Motor neuron (in vitro differentiated cells): ENCODE results near the gene ZNF784. TPM values are rescaled to one million over a fixed set of nuclear protein-coding genes. Genes with fewer than 3 reads are reported as not detected.

Experiments
- ATAC-seq, 8 experiments: fragments of 200-7000 bp; cut with Tn5 transposase; replicated peaks in 6 of 8; 2 replicates each; pipeline ENCODE4 v1.8.0; 2021; ENCODE audit warnings: mild to moderate bottlenecking in 8 of 8, moderate library complexity in 8 of 8
- H3K27ac ChIP-seq, 2 donors: fragments of 250-450 bp; sonication (Bioruptor Pico); 2 replicates each; pipeline ENCODE4 v1.9.0; 2021; ENCODE audit warnings: antibody characterized with exemption in 2 of 2, mild to moderate bottlenecking in 2 of 2, moderate library complexity in 1 of 2
- H3K4me1 ChIP-seq, 2 donors: fragments of 250-450 bp; sonication (Bioruptor Pico); replicated peaks in 1 of 2; 2 replicates each; pipeline ENCODE4 v1.6.1; 2021; ENCODE audit warnings: antibody characterized with exemption in 2 of 2, mild to moderate bottlenecking in 2 of 2, moderate library complexity in 1 of 2
- H3K4me3 ChIP-seq, 5 donors: fragments of 250-450 bp; sonication (Bioruptor Pico); 2 replicates each; pipeline ENCODE4 v1.9.0; 2021; ENCODE audit warnings: antibody characterized with exemption in 5 of 5, mild to moderate bottlenecking in 5 of 5, moderate library complexity in 4 of 5
- WGBS, 10 experiments: fragments of 450-650 bp; shearing (Covaris generic); methylation state at CpG; one replicate each; pipeline ENCODE4 v1.0.0; 2022; 5-methylcytosine and 5-hydroxymethylcytosine counted together
- in situ Hi-C, 9 experiments: fragments of 400-800 bp; cut with MboI; loops; one replicate each; pipeline ENCODE4 v1.15.0; 2021; ENCODE audit warnings: low sequenced_read_pairs in 9 of 9, low pct_unique_long_range_greater_than_20kb in 2 of 9; ENCODE audit not compliant: unreplicated experiment in 9 of 9
- total RNA-seq, 8 experiments: library from RNA; unstranded; fragments of 300-600 nt; gene quantifications; 2 replicates each; pipeline versions ENCODE4 v1.2.3 to v1.2.4, GENCODE V29; 2022

ZNF784 gene, protein sequence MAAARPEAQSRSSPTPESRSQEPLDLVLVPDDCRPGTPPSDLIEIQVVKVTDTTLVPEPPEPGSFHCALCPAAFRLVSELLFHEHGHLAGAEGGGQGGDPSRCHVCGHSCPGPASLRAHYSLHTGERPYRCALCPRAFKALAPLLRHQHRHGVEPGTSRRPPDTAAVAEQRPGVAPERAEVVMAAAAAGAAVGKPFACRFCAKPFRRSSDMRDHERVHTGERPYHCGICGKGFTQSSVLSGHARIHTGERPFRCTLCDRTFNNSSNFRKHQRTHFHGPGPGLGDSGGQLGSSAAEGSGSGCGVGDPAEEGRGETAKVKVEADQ
- 1 to 10 TPM; 1.6 to 8.2 (median 4.1) TPM for total RNA-seq

- peak; percentile 84 to 92 (median 88) for ATAC-seq
- in situ Hi-C loops = loop anchor here in 5 of 9 experiments (10.0 to 25.0 kb wide), 2 partner anchors 110 to 487 kb away; partner anchors contain the start of gene TNNT1 (in 3 of the 5)
- H3K4me1 ChIP-seq = peaks cover 0 to 5% of the 10 kb centered on the region in 2 donors
- H3K4me3 ChIP-seq = peak within 1 kb of the TSS; percentile 44 to 67 (median 47)
- 0 to 8% (median 2%) methylated on average over 1 to 10 of the region's 56 CpGs; no CpG with 5 or more reads in 3 of the 10 experiments for WGBS, 10 experiments
- peak within 1 kb of the TSS; percentile 95 to 96 for H3K27ac ChIP-seq
Observed at GRCh38 chr19:55624109-55625003, at the start of gene ZNF784. Gene ZNF784, minus strand, starts transcription at chr19:55624566. Its CDS starts 5 bp downstream, at chr19:55624561.

GRCh38 chr19:55673889-55674288 is 49.5 kb upstream of the ZNF784 start:
- in situ Hi-C loops = no loop called here
- no peak for ATAC-seq

DNA sequence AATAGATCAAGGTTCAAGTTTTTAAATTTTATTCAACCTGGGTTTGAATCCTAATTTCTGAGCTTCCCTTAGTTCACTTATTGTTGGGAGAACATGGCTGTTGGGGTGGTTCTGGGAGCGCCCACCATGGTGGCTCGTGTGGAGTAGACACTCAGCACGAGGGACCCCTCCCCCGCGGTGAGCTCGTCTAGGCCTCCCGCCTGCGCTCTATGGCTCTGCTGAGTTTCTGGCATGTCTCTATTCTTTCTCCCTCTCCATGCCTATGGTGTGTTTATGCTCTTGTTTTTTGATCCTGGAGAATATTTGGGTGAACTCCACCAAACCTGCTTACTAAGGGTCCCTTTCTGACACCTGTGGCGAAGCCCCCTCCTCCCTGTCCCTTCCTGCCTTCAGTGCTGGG is 49.1 kb upstream of the ZNF784 start:
- H3K4me1 ChIP-seq = peaks cover 10 to 20% of the 10 kb centered on the region in 2 donors
- ATAC-seq = no peak
- in situ Hi-C loops = no loop called here
- H3K4me3 ChIP-seq = no peak overlapping the region
- WGBS, 10 experiments = 56 to 100% (median 76%) methylated on average over 1 to 8 of the region's 9 CpGs; no CpG with 5 or more reads in 6 of the 10 experiments
- H3K27ac ChIP-seq = no peak overlapping the region

More at GRCh38 chr19:55673889-55674288, 49.5 kb upstream of the ZNF784 start:
- Histone ChIP-seq H3K4me1 (peaks cover 10 to 20% of the 10 kb centered on the region in 2 donors), H3K27ac (peak overlapping the region in 1 of 2 donors; percentile 92), H3K4me3 (peak overlapping the region in 3 of 5 donors; percentile 68 to 83 (median 75))
- 60 to 80% methylated on average over 1 of the region's 15 CpGs; no CpG with 5 or more reads in 8 of the 10 experiments for WGBS, 10 experiments

DNA sequence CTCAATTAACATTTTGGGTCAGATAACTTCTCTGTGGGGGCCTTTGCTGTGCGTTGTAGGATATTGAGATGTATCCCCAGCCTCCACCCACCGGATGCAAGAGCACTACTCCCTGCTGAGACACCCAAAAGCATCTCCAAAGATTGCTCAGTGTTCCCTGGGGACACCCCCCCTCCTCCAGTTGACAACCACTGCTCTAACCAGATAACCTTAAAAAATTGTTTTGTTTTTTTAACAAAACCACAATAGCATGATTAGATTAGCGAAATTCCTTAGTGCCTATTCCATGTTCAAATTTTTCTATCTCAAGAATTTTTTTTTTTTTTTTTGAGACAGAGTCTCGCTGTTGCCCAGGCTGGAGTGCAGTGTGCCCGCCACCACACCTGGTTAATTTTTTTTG is 48.1 kb upstream of the ZNF784 start:
- no peak overlapping the region for H3K4me3 ChIP-seq
- H3K27ac ChIP-seq = no peak overlapping the region
- peaks cover 10 to 20% of the 10 kb centered on the region in 2 donors for H3K4me1 ChIP-seq
- no peak for ATAC-seq
- in situ Hi-C loops = no loop called here
- 42 to 100% (median 84%) methylated on average over 2 to 5 of the region's 5 CpGs for WGBS, 10 experiments

GRCh38 chr19:55671054-55671378 is 46.6 kb upstream of the ZNF784 start:
- in situ Hi-C loops = no loop called here
- 80 to 100% (median 94%) methylated on average over 1 of the region's 2 CpGs; no CpG with 5 or more reads in 6 of the 10 experiments for WGBS, 10 experiments
- H3K4me3 ChIP-seq = no peak overlapping the region

DNA sequence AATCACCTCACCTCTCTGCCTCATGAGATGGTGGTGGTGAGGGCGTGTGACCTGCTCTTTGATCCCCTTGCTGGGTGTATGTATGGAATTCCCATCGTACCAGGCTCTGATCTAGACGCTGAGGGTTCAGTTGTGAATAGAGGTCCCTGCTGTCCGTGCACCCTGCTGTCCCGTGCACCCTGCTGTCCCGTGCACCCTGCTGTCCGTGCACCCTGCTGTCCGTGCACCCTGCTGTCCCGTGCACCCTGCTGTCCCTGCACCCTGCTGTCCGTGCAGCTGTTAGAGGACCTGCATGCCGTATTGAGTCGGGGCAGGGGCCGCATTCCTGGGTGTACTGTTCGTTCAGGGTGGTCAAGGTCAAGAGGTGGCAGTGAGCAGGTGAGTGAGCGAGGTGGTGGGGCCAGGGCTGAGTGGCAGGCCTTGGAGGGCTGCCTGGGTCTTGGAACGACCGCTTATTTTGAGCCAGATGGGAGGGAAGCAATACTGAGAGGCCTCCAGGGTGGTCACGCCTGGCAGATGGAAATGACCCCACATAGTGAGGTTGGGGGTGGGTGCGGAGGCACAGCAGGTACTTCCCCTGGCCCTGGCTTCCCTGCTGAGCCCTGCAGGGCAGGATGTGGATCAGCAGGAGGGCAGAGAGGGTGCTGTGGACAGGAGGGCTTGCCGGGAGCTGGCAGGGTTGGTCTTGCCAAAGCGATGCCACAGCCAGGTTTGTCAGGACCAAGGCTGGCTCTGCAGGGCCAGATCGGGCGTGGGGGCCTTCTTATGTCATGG is 46.1 kb upstream of the ZNF784 start:
- WGBS, 10 experiments = 80 to 97% (median 87%) methylated on average over 2 to 14 of the region's 23 CpGs; no CpG with 5 or more reads in 3 of the 10 experiments
- peaks cover 0 to 10% of the 10 kb centered on the region in 2 donors for H3K4me1 ChIP-seq
- H3K27ac ChIP-seq = no peak overlapping the region
- ATAC-seq = no peak
- in situ Hi-C loops = no loop called here
- H3K4me3 ChIP-seq = no peak overlapping the region

More at GRCh38 chr19:55671054-55671378, 46.6 kb upstream of the ZNF784 start:
- Histone ChIP-seq H3K4me1 (peaks cover 0 to 11% of the 10 kb centered on the region in 2 donors), H3K27ac (no peak overlapping the region)
- ATAC-seq = no peak

DNA sequence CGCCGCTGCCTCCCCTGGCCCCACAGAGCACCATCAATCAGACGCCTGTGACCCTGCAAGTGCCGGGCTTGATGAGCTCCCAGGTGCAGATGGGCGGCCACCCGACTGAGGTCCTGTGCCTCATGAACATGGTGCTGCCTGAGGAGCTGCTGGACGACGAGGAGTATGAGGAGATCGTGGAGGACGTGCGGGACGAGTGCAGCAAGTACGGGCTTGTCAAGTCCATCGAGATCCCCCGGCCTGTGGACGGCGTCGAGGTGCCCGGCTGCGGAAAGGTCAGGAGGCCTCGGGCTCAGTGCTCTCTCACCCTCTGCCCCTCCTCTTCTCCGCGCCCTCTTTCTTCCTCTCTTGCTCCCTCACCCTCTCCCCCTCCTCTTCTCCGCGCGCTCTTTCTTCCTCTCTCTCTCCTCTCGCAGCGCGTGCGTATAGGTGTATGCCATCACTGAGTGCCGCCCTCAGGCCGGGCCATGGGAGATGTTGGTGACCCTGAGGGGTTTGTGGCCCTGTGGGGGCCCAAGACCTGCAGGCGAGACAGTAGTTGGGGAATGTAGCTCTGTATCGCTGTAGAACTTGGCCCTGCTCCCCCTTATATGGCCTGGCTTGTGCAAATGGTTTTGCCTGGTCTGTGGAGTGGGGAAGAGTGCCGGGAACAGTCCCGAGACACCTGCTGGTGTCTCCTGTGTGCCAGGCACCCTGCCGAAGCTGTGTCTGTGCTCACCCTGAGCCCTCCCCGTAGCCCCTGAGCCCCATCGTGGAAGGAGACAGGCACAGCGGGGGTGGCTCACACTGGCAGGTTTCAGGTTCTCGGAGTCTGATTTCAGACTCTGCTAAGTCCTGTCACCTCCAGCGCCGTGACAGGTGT is 45.3 kb upstream of the ZNF784 start:
- no peak for ATAC-seq
- 90 to 100% (median 92%) methylated on average over 1 to 6 of the region's 43 CpGs; no CpG with 5 or more reads in 6 of the 10 experiments for WGBS, 10 experiments
- H3K4me3 ChIP-seq = no peak overlapping the region
- H3K27ac ChIP-seq = no peak overlapping the region
- in situ Hi-C loops = no loop called here
- H3K4me1 ChIP-seq = peaks cover 0 to 10% of the 10 kb centered on the region in 2 donors

DNA sequence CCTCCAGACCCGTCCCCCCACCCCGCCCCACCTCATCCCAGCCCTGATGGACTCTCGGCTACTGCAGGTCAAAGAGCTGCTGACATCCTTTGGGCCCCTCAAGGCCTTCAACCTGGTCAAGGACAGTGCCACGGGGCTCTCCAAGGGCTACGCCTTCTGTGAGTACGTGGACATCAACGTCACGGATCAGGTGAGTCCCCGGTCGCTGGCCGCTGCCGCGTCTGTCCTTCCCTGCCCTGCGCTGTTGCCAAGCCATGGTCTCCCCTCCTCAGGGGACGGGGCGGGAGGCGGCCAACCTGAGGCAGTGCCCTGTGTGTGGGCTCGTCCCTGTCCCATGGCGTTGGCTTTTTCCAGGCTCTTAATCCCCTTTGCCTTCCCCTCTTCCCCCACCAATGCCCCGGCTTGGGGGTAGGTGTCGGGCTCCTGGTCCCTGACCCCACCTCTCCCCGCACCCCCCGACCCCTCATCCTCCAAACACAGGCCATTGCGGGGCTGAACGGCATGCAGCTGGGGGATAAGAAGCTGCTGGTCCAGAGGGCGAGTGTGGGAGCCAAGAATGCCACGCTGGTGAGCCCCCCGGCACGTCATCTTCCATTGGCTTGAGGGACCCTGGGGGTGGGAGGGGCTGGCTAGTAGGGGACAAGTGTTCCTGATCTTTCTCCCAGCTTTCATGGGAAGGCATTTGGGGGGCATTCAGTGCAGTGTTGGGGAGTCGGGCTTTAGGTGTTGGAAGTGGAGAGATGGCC is 44.4 kb upstream of the ZNF784 start:
- Histone ChIP-seq H3K4me3 (no peak overlapping the region), H3K4me1 (peaks cover 0 to 5% of the 10 kb centered on the region in 2 donors), H3K27ac (no peak overlapping the region)
- peak in 1 of 8 experiments; percentile 8 for ATAC-seq
- in situ Hi-C loops = no loop called here
- WGBS, 10 experiments = 87 to 100% methylated on average over 1 to 3 of the region's 30 CpGs; no CpG with 5 or more reads in 8 of the 10 experiments

DNA sequence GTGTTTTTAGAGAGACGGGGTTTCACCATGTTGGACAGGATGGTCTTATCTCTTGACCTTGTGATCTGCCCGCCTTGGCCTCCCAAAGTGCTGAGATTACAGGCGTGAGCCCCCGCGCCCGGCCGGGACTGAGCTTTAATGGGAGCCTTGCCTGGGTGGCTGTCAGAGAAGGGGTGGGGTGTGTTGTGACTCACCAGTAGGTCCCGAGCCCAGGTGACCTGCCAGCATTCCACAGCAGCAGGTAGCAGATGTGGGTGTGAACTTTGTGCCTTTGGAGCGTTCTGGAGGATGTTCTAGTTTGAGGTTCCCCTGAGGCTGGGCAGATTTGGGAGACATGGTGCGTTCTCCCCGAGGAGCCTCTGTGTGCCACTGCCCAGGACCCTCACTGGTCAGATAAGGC is 43.6 kb upstream of the ZNF784 start:
- 40 to 97% (median 86%) methylated on average over 1 to 6 of the region's 11 CpGs; no CpG with 5 or more reads in 5 of the 10 experiments for WGBS, 10 experiments
- H3K27ac ChIP-seq = no peak overlapping the region
- H3K4me1 ChIP-seq = no peaks in the 10 kb centered on the region
- H3K4me3 ChIP-seq = no peak overlapping the region
- in situ Hi-C loops = no loop called here
- ATAC-seq = no peak

- ATAC-seq = no peak
- Histone ChIP-seq H3K27ac (no peak overlapping the region), H3K4me3 (no peak overlapping the region), H3K4me1 (no peaks in the 10 kb centered on the region)
- in situ Hi-C loops = no loop called here
- 60 to 100% (median 97%) methylated on average over 1 to 5 of the region's 12 CpGs; no CpG with 5 or more reads in 6 of the 10 experiments for WGBS, 10 experiments
Observed at GRCh38 chr19:55667511-55667910, 43.1 kb upstream of the ZNF784 start.

GRCh38 chr19:55667006-55667381 is 42.6 kb upstream of the ZNF784 start:
- no peak for ATAC-seq
- no peak overlapping the region for H3K4me3 ChIP-seq
- in situ Hi-C loops = no loop called here
- H3K27ac ChIP-seq = no peak overlapping the region
- WGBS, 10 experiments = 87 to 100% (median 100%) methylated on average over 1 to 3 of the region's 4 CpGs; no CpG with 5 or more reads in 5 of the 10 experiments
- no peaks in the 10 kb centered on the region for H3K4me1 ChIP-seq
